Measurements from ENCODE around the gene DHRSX.
"Not testable (repeated sequence)": the region's sequence is repeated elsewhere in the genome, so short reads cannot be mapped to it uniquely, and the experiment has no call there.

- not testable (repeated sequence) for TF ChIP-seq MAFK (IDR thresholded peaks at IDR 0.05; ENCODE audit: low read depth, low read length); RAD21 (IDR thresholded peaks at IDR 0.05 in 1 of 2, conservative IDR thresholded peaks at IDR 0.05 in 1 of 2; ENCODE audit: low read depth in 2 of 2, low read length in 2 of 2); POLR2A (IDR thresholded peaks at IDR 0.05; ENCODE audit: control extremely low read depth in 1 of 2, low read depth in 2 of 2, low read length in 2 of 2); CTCF (IDR thresholded peaks at IDR 0.05; ENCODE audit: control extremely low read depth in 1 of 3, insufficient read depth in 1 of 3, low read depth in 1 of 3, low read length in 3 of 3); YY1 (IDR thresholded peaks at IDR 0.05; ENCODE audit: low read depth, low read length); BACH1 (IDR thresholded peaks at IDR 0.05; ENCODE audit: low read length); CREB1 (IDR thresholded peaks at IDR 0.05); PHF8 (conservative IDR thresholded peaks at IDR 0.05; ENCODE audit: low read depth, low read length); CBX5 (IDR thresholded peaks at IDR 0.05; ENCODE audit: low read depth, low read length); SP1 (IDR thresholded peaks at IDR 0.05; ENCODE audit: low read depth, low read length)
Observed at GRCh38 chrX:2479982-2480381, 20.8 kb downstream of the DHRSX start.
